UCSD-AML1 (cell line): ENCODE measurements around the gene UCKL1.
A peak's percentile ranks its signal among the peaks of the same experiment; 100 is the strongest.
"Not testable (repeated sequence)": the region's sequence is repeated elsewhere in the genome, so short reads cannot be mapped to it uniquely, and the experiment has no call there.

ENCODE experiments used
- DNase-seq: peaks from one replicate; lab custom pipeline; 2025; ENCODE audit not compliant: unreplicated experiment; lab: John Stamatoyannopoulos, UW

The UCKL1 gene

GRCh38 chr20:63972312-63973159 lies 16.3 kb upstream of the UCKL1 start:
- DNase-seq = no peak

GRCh38 chr20:63971960-63972311 lies 15.7 kb upstream of the UCKL1 start:
- DNase-seq = not testable (repeated sequence)

GRCh38 chr20:63970714-63971431 lies 14.7 kb upstream of the UCKL1 start:
- DNase-seq = no peak

GRCh38 chr20:63969838-63970713 lies 13.9 kb upstream of the UCKL1 start, which contains the start of gene ZNF512B:
TSS of gene ZNF512B (minus strand) at chr20:63969930. CDS start at chr20:63967950, 1,980 bp downstream.
- DNase-seq = peak; percentile 66

GRCh38 chr20:63968928-63969760 lies 12.9 kb upstream of the UCKL1 start:
- DNase-seq = no peak

- DNase-seq = no peak
Observed at GRCh38 chr20:63968136-63968927, 12.1 kb upstream of the UCKL1 start.

GRCh38 chr20:63967330-63968135 lies 11.3 kb upstream of the UCKL1 start:
- no peak for DNase-seq

- no peak for DNase-seq
Observed at GRCh38 chr20:63966944-63967322, 10.7 kb upstream of the UCKL1 start.

GRCh38 chr20:63966172-63966943 lies 10.1 kb upstream of the UCKL1 start:
- DNase-seq = no peak

GRCh38 chr20:63964412-63964811 lies 8.2 kb upstream of the UCKL1 start:
- no peak for DNase-seq

- no peak for DNase-seq
Observed at GRCh38 chr20:63963784-63964301, 7.6 kb upstream of the UCKL1 start.

- no peak for DNase-seq
Observed at GRCh38 chr20:63963348-63963741, 7.1 kb upstream of the UCKL1 start.

GRCh38 chr20:63962426-63963347 lies 6.5 kb upstream of the UCKL1 start:
- DNase-seq = no peak

- no peak for DNase-seq
Observed at GRCh38 chr20:63961664-63962425, 5.6 kb upstream of the UCKL1 start.

GRCh38 chr20:63960654-63961621 lies 4.7 kb upstream of the UCKL1 start:
- DNase-seq = not testable (repeated sequence)
